ENCODE results near the gene MICB.
"Not testable (repeated sequence)": the region's sequence is repeated elsewhere in the genome, so short reads cannot be mapped to it uniquely, and the experiment has no call there.

DNA sequence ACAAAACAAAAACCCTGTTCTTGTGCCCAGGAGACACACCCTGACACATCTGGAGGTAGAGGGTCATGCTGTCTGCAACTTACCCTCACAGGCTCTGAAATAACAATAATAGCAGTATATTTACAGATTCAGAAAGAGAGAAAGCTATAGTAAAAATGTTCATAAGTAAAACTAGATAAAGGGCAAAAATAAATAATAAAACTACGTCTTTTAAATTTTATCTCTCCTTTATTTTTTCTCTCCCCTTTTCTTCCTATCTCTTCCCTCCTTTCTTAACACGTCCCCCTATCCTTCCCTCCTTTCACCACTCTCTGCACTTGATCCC, 4.4 kb upstream of the MICB start:
- TF ChIP-seq, protein P1, sequence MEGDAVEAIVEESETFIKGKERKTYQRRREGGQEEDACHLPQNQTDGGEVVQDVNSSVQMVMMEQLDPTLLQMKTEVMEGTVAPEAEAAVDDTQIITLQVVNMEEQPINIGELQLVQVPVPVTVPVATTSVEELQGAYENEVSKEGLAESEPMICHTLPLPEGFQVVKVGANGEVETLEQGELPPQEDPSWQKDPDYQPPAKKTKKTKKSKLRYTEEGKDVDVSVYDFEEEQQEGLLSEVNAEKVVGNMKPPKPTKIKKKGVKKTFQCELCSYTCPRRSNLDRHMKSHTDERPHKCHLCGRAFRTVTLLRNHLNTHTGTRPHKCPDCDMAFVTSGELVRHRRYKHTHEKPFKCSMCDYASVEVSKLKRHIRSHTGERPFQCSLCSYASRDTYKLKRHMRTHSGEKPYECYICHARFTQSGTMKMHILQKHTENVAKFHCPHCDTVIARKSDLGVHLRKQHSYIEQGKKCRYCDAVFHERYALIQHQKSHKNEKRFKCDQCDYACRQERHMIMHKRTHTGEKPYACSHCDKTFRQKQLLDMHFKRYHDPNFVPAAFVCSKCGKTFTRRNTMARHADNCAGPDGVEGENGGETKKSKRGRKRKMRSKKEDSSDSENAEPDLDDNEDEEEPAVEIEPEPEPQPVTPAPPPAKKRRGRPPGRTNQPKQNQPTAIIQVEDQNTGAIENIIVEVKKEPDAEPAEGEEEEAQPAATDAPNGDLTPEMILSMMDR (IDR thresholded peaks at IDR 0.05; ENCODE audit: low read length), result not testable (repeated sequence)
- TF ChIP-seq EZH2phosphoT487 (IDR thresholded peaks at IDR 0.05; ENCODE audit: low read length); EZH2 (optimal IDR thresholded peaks at IDR 0.05; ENCODE audit: low read depth, low read length): not testable (repeated sequence)

Data from MM.1S (cell line).